K562 (cell line): ENCODE results near the gene SGCG. TPM values are rescaled to one million over a fixed set of nuclear protein-coding genes. Genes with fewer than 3 reads are reported as not detected.

Source experiments
- ATAC-seq: fragments of 200-7000 bp; cut with Tn5 transposase; 3 replicates; pipeline ENCODE4 v1.9.1; 2020; ENCODE audit warnings: moderate library complexity
- BruUV-seq: library from RNA; stranded (reverse); fragments of 400-500 nt; replicated peaks from 2 replicates; lab custom pipeline; 2021; lab: Mats Ljungman, UMichigan
- CTCF ChIA-PET: fragments of 300-600 bp; formaldehyde crosslinking; extraction: SDS; loops from one replicate; lab custom pipeline; 2021; ENCODE audit warnings: low intra/inter-chr PET ratio; lab: Yijun Ruan, JAX
- POLR2A ChIA-PET: fragments of 300-600, 350-650 bp; sonication (Branson Sonifier 250); formaldehyde crosslinking; extraction: SDS; loops from one replicate; lab custom pipeline; 2021; ENCODE audit warnings: antibody characterized with exemption, inconsistent platforms; lab: Yijun Ruan, JAX
- DNase-seq, 4 experiments: peaks; one replicate each; pipeline versions ENCODE4 v3.0.0 to v3.0.0-alpha.2; 2011 to 2018; ENCODE audit warnings: low spot score in 3 of 4, mixed read lengths in 3 of 4; ENCODE audit errors: extremely low read depth in 1 of 4
- FAIRE-seq: peaks from 2 replicates; lab custom pipeline; 2011; peaks lifted over from hg19 to GRCh38; lab: Jason Lieb, UNC
- H2AFZ ChIP-seq: 2 replicates; pipeline ENCODE4 v1.6.0; 2011; ENCODE audit warnings: low read depth, low read length, control low read depth, inconsistent platforms
- H3K27ac ChIP-seq: fragments of 200-600 bp; 3 replicates; pipeline ENCODE4 v1.8.0; 2011; ENCODE audit warnings: low read depth, mild to moderate bottlenecking, control low read depth, inconsistent platforms, low read length, moderate library complexity, mixed read lengths; ENCODE audit errors: extremely low read depth
- H3K27me3 ChIP-seq, 2 experiments: fragments of 300-600 bp in 1 of 2; 2 replicates in 1 of 2; 3 replicates in 1 of 2; pipeline versions ENCODE4 v1.6.0 to v1.8.0; 2011; ENCODE audit warnings: inconsistent platforms in 2 of 2, low read length in 2 of 2, mild to moderate bottlenecking in 1 of 2, mixed read lengths in 1 of 2, moderate library complexity in 1 of 2; ENCODE audit not compliant: control insufficient read depth in 2 of 2, insufficient read depth in 2 of 2
- H3K36me3 ChIP-seq: fragments of 300-600 bp; 3 replicates; pipeline ENCODE4 v1.8.0; 2011; ENCODE audit warnings: mild to moderate bottlenecking, low read length, inconsistent platforms; ENCODE audit not compliant: control insufficient read depth, insufficient read depth
- H3K4me1 ChIP-seq, 2 experiments: fragments of 200-600 bp in 1 of 2; replicated peaks in 1 of 2; 2 replicates in 1 of 2; 3 replicates in 1 of 2; pipeline versions ENCODE4 v1.5.1 to v1.8.0; 2011; ENCODE audit warnings: inconsistent platforms in 2 of 2, low read length in 2 of 2, mild to moderate bottlenecking in 1 of 2, mixed read lengths in 1 of 2, moderate library complexity in 1 of 2; ENCODE audit not compliant: control insufficient read depth in 2 of 2, insufficient read depth in 2 of 2
- H3K4me2 ChIP-seq: 2 replicates; pipeline ENCODE4 v1.6.1; 2011; ENCODE audit warnings: low read length, control low read depth, inconsistent platforms, mixed read lengths; ENCODE audit not compliant: insufficient read depth
- H3K4me3 ChIP-seq: fragments of 200-600 bp; sonication (generic), shearing (Covaris generic); 2 replicates; pipeline ENCODE4 v1.5.1; 2016; ENCODE audit warnings: control low read depth, inconsistent platforms
- H3K79me2 ChIP-seq: fragments of 200-600 bp; 3 replicates; pipeline ENCODE4 v1.8.0; 2011; ENCODE audit warnings: low read length, inconsistent platforms; ENCODE audit not compliant: control insufficient read depth, insufficient read depth
- H3K9ac ChIP-seq, 2 experiments: 2 replicates each; pipeline versions ENCODE4 v1.6.0 to v1.6.1; 2011; ENCODE audit warnings: low read depth in 2 of 2, low read length in 2 of 2, control low read depth in 1 of 2, inconsistent platforms in 1 of 2, mild to moderate bottlenecking in 1 of 2, mixed read lengths in 1 of 2; ENCODE audit not compliant: insufficient read depth in 1 of 2
- H3K9me1 ChIP-seq: one replicate; pipeline ENCODE4 v1.6.0; 2011; ENCODE audit warnings: inconsistent platforms, mild to moderate bottlenecking, low read length, moderate library complexity; ENCODE audit not compliant: control insufficient read depth, insufficient read depth
- H3K9me3 ChIP-seq: replicated peaks from 2 replicates; pipeline ENCODE4 v1.5.1; 2011; ENCODE audit warnings: low read depth, low read length, inconsistent platforms; ENCODE audit not compliant: control insufficient read depth, insufficient read depth
- H4K20me1 ChIP-seq: replicated peaks from 2 replicates; pipeline ENCODE4 v1.6.1; 2011; ENCODE audit warnings: low read length, inconsistent platforms, mixed read lengths; ENCODE audit not compliant: control insufficient read depth, insufficient read depth
- CCNT2 ChIP-seq: IDR thresholded peaks from 2 replicates; pipeline ENCODE4 v1.6.1; 2011; ENCODE audit warnings: borderline replicate concordance, low read depth, mild to moderate bottlenecking, moderate library complexity, mixed read lengths, low read length; ENCODE audit not compliant: insufficient read length; ENCODE audit errors: extremely low read depth
- CHD1 ChIP-seq: fragments of 200-600 bp; sonication (generic); IDR thresholded peaks from one replicate; pipeline ENCODE4 v1.6.1; 2012; ENCODE audit warnings: mild to moderate bottlenecking, moderate library complexity, low read length, inconsistent platforms
- FUS ChIP-seq: fragments of 200-400 bp; formaldehyde crosslinking; optimal IDR thresholded peaks from 2 replicates; pipeline ENCODE3; 2017; ENCODE audit warnings: low read depth, low read length
- HMGN3 ChIP-seq: IDR thresholded peaks from 2 replicates; pipeline ENCODE4 v1.6.1; 2011; ENCODE audit warnings: borderline replicate concordance, low read depth, mild to moderate bottlenecking, mixed read lengths, low read length; ENCODE audit not compliant: insufficient read length; ENCODE audit errors: extremely low read depth
- HNRNPK ChIP-seq: fragments of 200-400 bp; formaldehyde crosslinking; IDR thresholded peaks from one replicate; pipeline ENCODE4 v1.6.1; 2018; ENCODE audit warnings: mild to moderate bottlenecking, low read depth, low read length; ENCODE audit not compliant: poor library complexity, severe bottlenecking
- KAT2B ChIP-seq: IDR thresholded peaks from one replicate; pipeline ENCODE4 v1.6.1; 2012; ENCODE audit warnings: low read depth, mild to moderate bottlenecking, control low read depth, inconsistent platforms, low read length, moderate library complexity
- KAT8 ChIP-seq: fragments of 450-650 bp; IDR thresholded peaks from 2 replicates; pipeline ENCODE4 v1.6.1; 2016; ENCODE audit warnings: low read depth, mild to moderate bottlenecking
- MAFK ChIP-seq: IDR thresholded peaks from 2 replicates; pipeline ENCODE4 v1.6.1; 2011; ENCODE audit warnings: low read length, improper control_type of control experiment
- NR0B1 ChIP-seq: fragments of 450-650 bp; IDR thresholded peaks from one replicate; pipeline ENCODE4 v1.6.1; 2018; ENCODE audit warnings: mild to moderate bottlenecking, moderate library complexity; ENCODE audit not compliant: partially characterized antibody
- PBX2 ChIP-seq, 2 experiments: IDR thresholded peaks in 1 of 2; conservative IDR thresholded peaks in 1 of 2; 2 replicates each; pipeline ENCODE4 v1.6.1; 2016; ENCODE audit warnings: low read depth in 2 of 2, mild to moderate bottlenecking in 1 of 2, missing compliant biosample characterization in 1 of 2, missing genetic modification characterization in 1 of 2, moderate library complexity in 1 of 2
- RAD21 ChIP-seq, 2 experiments: fragments of 250-450 bp in 1 of 2; fragments of 450-650 bp in 1 of 2; sonication (Bioruptor Pico) in 1 of 2; formaldehyde crosslinking in 1 of 2; IDR thresholded peaks in 1 of 2; conservative IDR thresholded peaks in 1 of 2; 2 replicates each; pipeline versions ENCODE4 v1.4.0 to v1.8.0; 2020 to 2022; ENCODE audit warnings: mild to moderate bottlenecking in 2 of 2, moderate library complexity in 1 of 2
- SMC3 ChIP-seq: conservative IDR thresholded peaks from 2 replicates; pipeline ENCODE4 v1.6.1; 2011; ENCODE audit warnings: low read depth, low read length, improper control_type of control experiment; ENCODE audit not compliant: insufficient read depth
- SOX6 ChIP-seq: fragments of 450-650 bp; IDR thresholded peaks from 2 replicates; pipeline ENCODE4 v1.6.1; 2014; ENCODE audit warnings: mild to moderate bottlenecking
- SREBF2 ChIP-seq: sonication (generic); formaldehyde crosslinking; IDR thresholded peaks from 2 replicates; pipeline ENCODE4 v1.4.0; 2020; ENCODE audit warnings: mild to moderate bottlenecking, missing genetic modification reagents
- TCF7 ChIP-seq: sonication (generic); IDR thresholded peaks from 2 replicates; pipeline ENCODE4 v1.6.1; 2016; ENCODE audit warnings: antibody characterized with exemption, borderline replicate concordance
- ZFX ChIP-seq: sonication (generic); formaldehyde crosslinking; IDR thresholded peaks from 2 replicates; pipeline ENCODE4 v1.8.0; 2022; ENCODE audit warnings: mild to moderate bottlenecking, missing genetic modification reagents, moderate library complexity
- ZNF354B ChIP-seq: fragments of 250-450 bp; sonication (Bioruptor Pico); IDR thresholded peaks from 2 replicates; pipeline ENCODE4 v1.4.0; 2020
- WGBS: fragments of 100-300 bp; shearing (Covaris generic); methylation state at CpG from one replicate; pipeline ENCODE4 v1.1.6; 2016; ENCODE audit warnings: low coverage, mixed read lengths; ENCODE audit not compliant: insufficient coverage; ENCODE audit errors: missing lambda C conversion rate; 5-methylcytosine and 5-hydroxymethylcytosine counted together
- in situ Hi-C: fragments of 300-500 bp; cut with MboI; formaldehyde crosslinking; loops from 4 replicates; pipeline ENCODE4 v1.15.0; 2018; ENCODE audit warnings: inconsistent platforms, mixed read lengths
- intact Hi-C: fragments of 100-400 bp; cut with micrococcal nuclease; formaldehyde crosslinking; loops from 2 replicates; pipeline ENCODE4 v1.14.2; 2022
- polyA plus RNA-seq, 8 experiments: library from polyadenylated mRNA; depleted of rRNA in 4 of 8; stranded (reverse) in 5 of 8; unstranded in 3 of 8; fragments of >200 nt; fragmentation: Nextera tagmentation in 2 of 8; fragmentation: Illumina TruSeq in 1 of 8; extraction: Ambion mirVana in 2 of 8; extraction: Trizol in 1 of 8; gene quantifications; 2 replicates each; pipeline versions ENCODE4 v1.2.1 to v1.2.3, GENCODE V29; 2011 to 2014; ENCODE audit warnings: inconsistent platforms in 1 of 8, missing spikeins in 1 of 8
- total RNA-seq, 7 experiments: library from RNA; depleted of rRNA in 6 of 7; stranded (reverse); fragments of >200 nt in 6 of 7; fragmentation: Illumina TruSeq in 2 of 7; extraction: Trizol in 2 of 7; gene quantifications; 2 replicates each; pipeline versions ENCODE4 v1.2.1 to v1.2.3, GENCODE V29; 2011 to 2021; ENCODE audit warnings: low replicate concordance in 1 of 7

Gene SGCG
- total and polyA plus RNA-seq, 9 of the 15 experiments (the other 6 are each of a cell fraction or from before 2014, with no cell fraction given): 0.04 to 0.44 (median 0.34) TPM

- DNase-seq (peak in 3 of 4 experiments; percentile 6 to 51 (median 7)), ATAC-seq (peak; percentile 77), FAIRE-seq (no peak)
- intact Hi-C loops (no loop called here), in situ Hi-C loops (no loop called here)
- ChIA-PET CTCF (no interaction called here), POLR2A (no interaction called here)
- H4K20me1 ChIP-seq: no peaks in the 10 kb centered on the region
- BruUV-seq: no TSS peak
- no peaks in the 10 kb centered on the region for H3K79me2 ChIP-seq
- no peaks in the 10 kb centered on the region; a peak in 1 of 5 replicates for H3K27me3 ChIP-seq
- no peaks in the 10 kb centered on the region for H3K9me3 ChIP-seq
- H3K9ac ChIP-seq: no peak overlapping the region
- no peaks in the 10 kb centered on the region for H3K36me3 ChIP-seq
- H2AFZ ChIP-seq: no peak overlapping the region
- no peak overlapping the region for H3K27ac ChIP-seq
- no peak overlapping the region; the same call in 1 of the 2 replicates for H3K4me3 ChIP-seq
- H3K4me1 ChIP-seq: peaks cover 0 to 7% of the 10 kb centered on the region in 2 experiments; a peak in 1 of 5 replicates
- H3K9me1 ChIP-seq: no peaks in the 10 kb centered on the region
- peak overlapping the region; percentile 41; the same call in 1 of the 2 replicates for H3K4me2 ChIP-seq
- 6% methylated on average over 24 of the region's 25 CpGs for WGBS
- no peak for TF ChIP-seq SREBF2 (CRISPR knock-in tag)
- no peak for TF ChIP-seq HNRNPK
- TF ChIP-seq PBX2 (CRISPR knock-in tag; IDR thresholded peaks at IDR 0.05; ENCODE audit: low read depth): no peak
- no peak for TF ChIP-seq PBX2 (tag; conservative IDR thresholded peaks at IDR 0.05; ENCODE audit: low read depth)
- no peak for TF ChIP-seq MAFK
- TF ChIP-seq ZFX (CRISPR knock-in tag): no peak
- TF ChIP-seq SMC3: no peak
- TF ChIP-seq CHD1: no peak
- no peak for TF ChIP-seq TCF7
- TF ChIP-seq FUS: no peak
- no peak for TF ChIP-seq NR0B1
- TF ChIP-seq RAD21 (CRISPR knock-in tag; conservative IDR thresholded peaks at IDR 0.05 in 1 of 2, IDR thresholded peaks at IDR 0.05 in 1 of 2): peak; percentile 20 to 21; a peak in 2 of 4 replicates
- no peak for TF ChIP-seq SOX6
- TF ChIP-seq CCNT2: no peak
- TF ChIP-seq KAT8: no peak
- TF ChIP-seq KAT2B: no peak
- no peak for TF ChIP-seq ZNF354B (CRISPR knock-in tag)
- no peak for TF ChIP-seq HMGN3
These were observed 21.5 kb upstream of the SGCG start for GRCh38 chr13:23159205-23159759.
